Measurements from ENCODE around the gene RGMB.

The RGMB gene

DNA sequence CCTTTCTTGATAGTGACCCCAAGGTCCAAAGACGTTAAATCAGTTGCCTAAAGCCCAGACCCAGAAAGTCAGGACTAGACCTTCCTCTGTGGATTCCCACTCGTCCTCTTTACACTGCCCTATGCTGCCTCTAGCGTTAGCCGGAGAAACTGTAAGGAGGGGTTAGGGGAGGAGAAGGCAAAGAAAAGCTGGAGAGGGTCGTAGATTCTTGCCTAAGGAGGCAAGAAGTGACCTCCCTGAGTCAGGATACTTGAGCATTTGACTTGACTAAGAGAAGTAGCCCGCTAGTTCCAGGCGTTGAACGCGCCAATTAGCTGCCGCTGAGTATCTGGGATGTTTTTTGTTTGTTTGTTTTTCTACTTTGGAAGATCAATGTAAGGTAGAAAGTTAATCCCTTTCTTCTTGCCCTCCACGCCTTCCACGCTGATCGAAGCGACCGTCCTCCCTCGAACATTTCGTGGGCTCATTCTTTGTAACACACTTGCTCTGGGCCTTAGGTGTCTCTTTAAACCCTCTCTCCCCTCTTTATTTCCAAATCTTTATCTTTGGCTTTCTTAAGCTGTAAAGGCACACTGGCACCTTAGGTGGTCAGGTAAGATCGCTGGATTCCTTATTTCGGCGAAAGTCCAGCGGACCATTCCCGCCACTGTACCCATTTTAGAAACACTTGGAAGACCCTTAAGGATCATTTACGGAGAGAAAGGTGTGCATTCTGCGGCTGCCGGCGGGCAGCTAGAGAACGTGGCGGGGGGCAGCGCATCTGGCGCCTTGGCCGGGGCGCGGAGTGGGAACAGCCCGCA lies 5.1 kb upstream of the RGMB start:
- peak; percentile 81 for DNase-seq (ENCODE audit: low spot score)

- DNase-seq (ENCODE audit: low spot score) = no peak
Observed at GRCh38 chr5:98768960-98769209, 4.6 kb upstream of the RGMB start.

DNA sequence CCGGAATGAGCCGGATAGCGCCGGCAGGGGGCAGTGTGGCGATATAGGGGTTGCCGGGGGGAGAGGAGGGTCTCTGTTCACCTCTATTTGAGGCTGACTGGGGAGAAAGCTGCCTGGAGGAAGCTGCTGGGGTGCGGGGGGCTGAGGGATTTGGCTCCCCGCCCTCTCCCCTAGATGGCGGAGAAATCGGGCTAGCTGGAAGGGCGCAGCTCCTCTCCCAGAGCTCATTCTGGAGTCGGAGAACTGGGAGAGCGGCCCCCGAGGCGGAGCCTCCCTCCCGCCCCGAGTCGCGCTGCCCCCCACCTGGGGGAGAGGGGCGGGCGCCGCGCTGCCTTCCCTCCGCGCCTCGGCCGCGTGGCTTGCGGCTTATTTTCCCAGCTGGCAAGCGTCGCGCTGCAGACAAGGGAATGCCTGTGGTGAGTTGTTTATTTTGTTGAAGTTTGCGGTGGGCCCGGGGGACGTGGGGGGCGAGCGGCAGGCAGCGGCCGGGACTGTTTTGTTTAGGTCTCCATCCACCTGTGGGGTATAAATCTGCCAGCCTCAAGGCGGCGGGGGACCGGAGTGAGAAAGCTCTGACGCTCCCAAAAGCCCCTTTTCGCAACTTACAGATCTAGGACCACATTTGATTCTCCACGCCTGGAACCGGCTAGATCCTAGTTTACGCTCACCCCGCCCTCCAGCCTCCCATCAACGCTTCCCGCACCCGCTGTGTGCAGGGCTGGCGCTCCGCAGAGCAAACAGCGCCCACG lies 4.1 kb upstream of the RGMB start:
- DNase-seq (ENCODE audit: low spot score) = peak; percentile 45

DNA sequence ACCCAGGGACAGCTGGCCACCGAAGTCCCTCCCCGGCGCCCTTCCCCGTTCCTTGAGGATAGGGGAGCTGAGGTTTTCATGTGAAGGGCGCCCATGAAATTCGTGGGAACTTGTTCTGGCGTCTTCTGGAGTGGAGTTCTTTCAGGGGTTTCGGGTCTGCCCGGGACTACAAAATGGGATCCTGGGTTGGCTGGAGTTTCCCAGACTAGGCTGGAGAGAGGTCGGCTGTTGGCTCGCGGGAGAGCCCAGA lies 3.6 kb upstream of the RGMB start:
- peak; percentile 56 for DNase-seq (ENCODE audit: low spot score)

GRCh38 chr5:98770209-98770910 lies 3.1 kb upstream of the RGMB start:
- DNase-seq (ENCODE audit: low spot score) = no peak

DNA sequence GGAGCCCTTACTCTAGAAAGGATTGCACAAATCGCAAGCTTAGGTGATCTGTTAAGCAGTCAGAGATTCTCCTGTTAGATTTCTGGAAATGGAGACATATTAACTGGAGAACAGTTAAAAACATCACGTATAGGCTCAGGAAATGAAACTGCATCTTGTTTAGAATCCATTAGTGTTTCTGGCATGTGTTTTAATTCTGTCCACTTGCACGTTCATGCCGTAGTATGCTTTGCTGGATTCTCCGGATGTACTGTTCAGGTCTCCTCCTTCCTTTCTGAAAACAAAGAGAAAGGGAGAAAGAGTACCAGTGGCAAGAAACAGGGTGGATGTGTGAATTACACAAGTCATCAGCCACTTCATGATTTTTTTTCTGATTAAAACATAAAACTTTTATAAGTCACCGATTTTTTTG lies 2.5 kb upstream of the RGMB start:
- peak; percentile 69 for DNase-seq (ENCODE audit: low spot score)

DNA sequence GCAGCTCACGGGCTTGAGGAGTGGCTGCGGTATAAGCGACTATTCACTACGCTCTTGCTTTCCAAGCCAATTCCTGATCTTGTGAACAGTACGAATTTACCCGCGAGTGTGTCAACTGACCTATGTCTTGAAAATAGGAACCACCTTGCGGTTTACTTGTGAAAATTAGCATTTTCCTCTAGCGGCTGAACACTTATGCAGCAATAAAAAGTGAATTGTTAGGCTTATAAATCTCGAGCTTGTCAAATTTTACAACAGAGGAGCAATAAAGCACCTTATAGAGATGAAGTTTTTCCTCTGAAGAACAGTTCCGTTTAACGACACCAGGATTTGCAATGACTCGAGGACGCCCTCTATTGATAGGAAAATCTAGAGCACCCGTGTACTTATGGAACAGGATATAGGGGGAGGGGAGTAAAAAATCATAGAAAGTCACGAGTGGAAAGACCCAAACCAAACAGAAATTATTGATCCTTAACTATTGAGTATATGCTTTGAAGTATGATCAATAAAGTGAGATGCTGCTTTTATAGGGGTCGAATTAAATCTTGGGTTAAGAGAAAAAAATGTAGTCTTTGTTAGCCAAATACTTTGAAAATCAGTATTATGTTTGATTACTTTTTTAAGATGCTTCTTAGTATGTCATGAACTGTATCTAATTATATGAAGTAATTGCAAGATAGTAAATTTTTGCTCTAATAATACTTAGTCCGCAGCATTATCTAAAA lies 1.9 kb upstream of the RGMB start:
- peak; percentile 92 for DNase-seq (ENCODE audit: low spot score)

DNA sequence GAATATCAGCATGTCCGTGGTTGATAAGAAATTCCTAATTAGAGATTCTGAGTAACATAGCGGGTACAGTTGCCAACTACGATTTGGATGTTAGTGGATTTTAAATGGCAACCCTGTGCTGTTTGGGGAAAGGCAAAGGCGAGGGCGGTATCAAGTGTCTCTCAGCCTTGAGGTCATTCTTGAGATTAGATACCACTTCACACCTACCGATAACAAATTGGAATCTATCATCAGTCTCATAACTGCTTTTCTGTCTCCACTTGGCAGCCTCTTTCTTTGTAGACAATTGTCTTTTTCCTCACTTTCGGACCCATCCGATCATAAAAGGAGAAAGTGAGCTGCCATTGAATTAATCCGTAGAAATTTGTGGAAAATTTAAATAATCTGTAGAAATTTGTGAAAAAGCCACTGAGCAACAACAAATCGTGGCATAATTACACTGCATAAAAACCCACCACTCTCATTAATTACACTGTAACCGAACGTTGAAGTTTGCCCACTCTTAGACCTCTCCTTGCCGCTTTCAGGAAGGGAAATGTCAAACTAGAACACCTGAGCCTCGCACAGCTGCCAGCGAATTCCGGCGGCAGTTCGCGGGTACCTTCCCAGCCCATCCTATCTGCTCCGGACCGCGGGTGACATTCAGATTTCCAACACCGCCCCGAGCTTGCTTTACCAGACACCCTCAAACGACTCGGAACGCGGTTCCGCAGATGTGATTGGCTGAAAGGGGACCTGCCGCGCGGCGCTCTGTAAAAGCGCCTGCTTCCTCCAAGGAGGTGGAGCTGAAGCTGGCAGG lies 849 bp upstream of the RGMB start:
- DNase-seq (ENCODE audit: low spot score) = peak; percentile 90

DNA sequence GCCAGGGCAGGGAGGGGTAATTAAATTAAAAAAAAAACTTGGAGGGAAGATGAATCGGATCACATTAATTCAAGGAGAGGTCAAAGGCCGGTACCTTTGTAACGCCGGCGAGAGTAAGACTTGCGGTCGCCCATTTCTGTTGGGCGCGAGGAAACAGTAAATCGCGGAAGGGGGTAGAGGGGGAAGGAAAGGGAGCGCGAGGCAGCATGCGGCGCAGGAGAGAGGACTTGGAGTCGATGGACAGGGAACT lies 324 bp upstream of the RGMB start:
- DNase-seq (ENCODE audit: low spot score) = no peak

GRCh38 chr5:98774192-98775033 lies 950 bp downstream of the RGMB start:
- DNase-seq (ENCODE audit: low spot score) = peak; percentile 54

DNA sequence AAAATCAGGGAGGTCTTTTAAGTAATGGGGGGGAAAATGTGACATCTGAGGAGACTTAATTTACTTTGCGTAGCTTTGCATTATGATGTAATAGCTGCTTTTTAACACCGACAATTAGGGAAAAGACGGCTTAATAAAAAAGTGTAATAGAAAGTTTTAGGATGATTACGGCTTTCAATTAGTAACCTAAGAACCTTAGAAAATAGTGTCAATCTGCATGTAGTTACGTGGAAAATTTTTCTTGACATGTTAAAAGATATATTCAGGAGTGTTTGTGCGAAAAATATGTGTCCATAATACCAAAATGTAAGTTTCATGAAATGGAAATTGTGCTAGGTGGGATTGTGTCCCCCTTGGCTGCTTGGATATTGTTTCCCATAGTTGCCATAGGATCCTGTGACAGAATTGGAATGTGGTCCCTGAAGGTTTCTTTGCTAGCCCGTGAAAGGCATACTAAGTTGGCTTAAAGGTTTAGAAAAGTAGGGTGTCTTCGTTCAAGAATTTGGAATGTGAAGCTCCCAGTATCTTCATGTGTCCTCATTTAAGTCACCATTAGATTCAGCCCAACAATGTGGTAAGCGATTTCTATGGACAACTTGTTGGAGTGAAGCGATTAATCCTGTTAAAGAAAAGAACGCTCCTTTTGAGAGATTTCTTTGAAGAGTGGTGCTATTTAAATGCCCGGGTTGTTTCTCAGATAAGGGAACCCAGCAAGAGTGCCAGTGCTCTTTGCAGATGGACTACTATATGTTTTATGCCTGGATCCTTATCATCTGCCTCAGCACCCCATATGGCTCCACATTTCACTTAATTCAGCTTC lies 2.0 kb downstream of the RGMB start:
- DNase-seq (ENCODE audit: low spot score) = peak; percentile 21

DNA sequence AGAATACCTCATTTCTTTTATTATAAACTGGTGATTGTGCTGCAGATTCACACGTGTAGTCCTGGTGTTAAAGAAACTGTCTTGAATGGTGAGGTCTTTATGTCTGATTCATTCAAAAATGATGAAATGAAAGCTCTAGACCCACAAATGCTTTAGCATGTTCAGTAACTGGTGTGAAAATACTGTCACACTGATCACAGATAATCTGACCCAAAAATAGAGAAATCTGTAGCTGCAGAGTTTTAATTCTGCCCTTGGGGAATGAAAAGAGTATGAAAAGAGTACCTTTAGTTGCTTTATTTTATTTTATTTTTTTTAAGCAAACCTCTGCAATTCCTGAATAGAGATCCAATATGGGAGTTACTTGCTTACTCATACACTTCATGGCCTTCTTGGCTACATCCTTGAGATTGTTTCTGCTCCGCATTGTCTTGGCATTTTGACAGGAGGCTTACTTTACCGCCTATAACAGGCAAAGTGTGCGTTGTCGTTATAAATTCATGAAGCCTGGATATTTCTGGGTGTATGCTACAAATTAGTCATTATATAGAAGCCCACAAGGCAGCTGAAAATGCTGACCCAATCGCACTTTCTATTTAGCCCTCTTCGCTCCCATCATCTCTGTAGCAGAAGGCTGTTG lies 2.7 kb downstream of the RGMB start:
- DNase-seq (ENCODE audit: low spot score) = no peak

DNA sequence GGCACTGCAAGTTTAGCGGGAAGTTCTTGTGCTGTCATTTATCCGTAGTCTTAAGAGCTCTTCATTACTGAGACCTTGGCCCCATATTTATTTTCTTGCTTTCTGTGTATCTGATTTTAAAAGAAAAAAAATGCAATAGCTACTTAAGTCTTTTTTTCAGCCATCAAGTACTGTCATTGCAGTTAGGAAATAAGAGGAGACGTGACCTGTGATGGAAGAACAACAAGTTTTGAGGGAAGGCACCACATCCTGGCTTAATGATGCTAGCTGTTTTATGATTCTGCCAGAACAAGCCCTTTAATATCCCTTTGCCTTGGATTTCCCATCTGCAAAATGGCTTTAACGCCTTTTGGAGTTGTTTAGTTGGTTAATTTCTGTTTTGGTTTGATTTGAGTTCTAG lies 3.8 kb downstream of the RGMB start:
- DNase-seq (ENCODE audit: low spot score) = no peak

- DNase-seq (ENCODE audit: low spot score) = no peak
Observed at GRCh38 chr5:98779264-98779877, 5.9 kb downstream of the RGMB start.

- no peak for DNase-seq (ENCODE audit: low spot score)
Observed at GRCh38 chr5:98780390-98780789, 6.9 kb downstream of the RGMB start.

DNA sequence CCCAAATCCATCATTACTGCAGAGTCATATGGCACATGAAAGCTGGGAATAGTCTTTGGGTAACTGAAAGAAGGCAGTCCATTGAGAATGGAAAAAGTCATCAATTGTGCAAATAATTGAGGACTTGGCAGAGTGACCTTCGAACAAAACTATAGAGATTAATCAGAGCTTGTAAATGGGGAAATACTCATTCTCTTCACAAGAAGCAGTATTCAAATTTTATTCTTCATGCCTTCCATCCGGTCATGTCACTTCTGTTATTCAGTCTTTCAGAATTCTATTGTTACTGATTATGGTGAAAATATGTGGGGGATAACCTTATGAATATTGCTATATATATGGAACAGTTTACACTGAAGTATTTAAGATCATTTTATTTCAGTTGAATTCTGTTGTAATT lies 8.1 kb downstream of the RGMB start:
- DNase-seq (ENCODE audit: low spot score) = no peak

DNA sequence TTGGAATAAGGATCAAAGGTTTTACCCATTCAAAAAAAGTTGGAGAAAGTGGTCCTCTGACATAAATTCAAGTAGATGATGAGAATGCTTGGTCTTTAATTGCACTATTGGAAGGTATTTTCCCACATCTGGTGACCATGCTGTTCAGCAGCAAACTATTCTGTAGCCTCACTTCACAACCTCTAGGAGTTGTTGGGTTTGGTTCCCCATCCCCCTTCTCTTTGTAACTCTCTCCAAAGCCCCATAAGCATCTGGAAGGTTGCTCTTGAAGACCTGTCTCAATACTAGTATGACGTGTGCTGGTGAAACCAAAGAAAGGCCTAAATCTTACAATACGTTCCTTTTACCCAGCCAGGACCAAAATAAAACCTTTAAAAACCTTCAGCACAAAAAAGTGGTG lies 8.5 kb downstream of the RGMB start:
- DNase-seq (ENCODE audit: low spot score) = no peak

DNA sequence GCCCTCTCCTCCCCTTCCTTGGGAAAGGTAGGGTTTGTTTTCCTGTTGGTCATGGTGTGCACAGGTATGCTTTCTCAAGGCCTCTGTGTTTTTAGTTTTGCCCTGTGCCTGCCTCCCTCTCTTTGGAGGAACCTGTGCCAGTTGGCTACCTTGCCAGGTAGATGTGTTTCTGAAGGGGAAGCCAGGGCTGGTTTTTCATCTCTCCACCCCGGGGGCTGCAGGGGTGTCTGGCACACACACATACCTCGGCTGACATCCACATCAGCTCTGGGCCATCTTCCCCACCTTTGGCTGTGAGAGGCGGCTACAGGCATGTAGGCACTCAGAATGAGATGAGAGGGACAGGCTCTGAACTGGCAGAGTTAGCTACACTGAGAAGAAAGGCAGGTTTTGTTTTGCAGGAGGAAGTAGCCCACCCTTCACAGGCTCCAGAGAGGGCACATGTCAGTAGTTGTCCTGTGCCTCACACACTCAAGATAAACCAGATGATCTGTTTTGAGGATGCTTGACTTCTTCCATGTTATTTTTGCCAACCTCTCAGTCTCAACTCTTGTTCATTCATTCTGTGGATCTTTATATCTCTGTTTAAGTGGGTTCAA lies 9.7 kb downstream of the RGMB start:
- DNase-seq (ENCODE audit: low spot score) = no peak

DNA sequence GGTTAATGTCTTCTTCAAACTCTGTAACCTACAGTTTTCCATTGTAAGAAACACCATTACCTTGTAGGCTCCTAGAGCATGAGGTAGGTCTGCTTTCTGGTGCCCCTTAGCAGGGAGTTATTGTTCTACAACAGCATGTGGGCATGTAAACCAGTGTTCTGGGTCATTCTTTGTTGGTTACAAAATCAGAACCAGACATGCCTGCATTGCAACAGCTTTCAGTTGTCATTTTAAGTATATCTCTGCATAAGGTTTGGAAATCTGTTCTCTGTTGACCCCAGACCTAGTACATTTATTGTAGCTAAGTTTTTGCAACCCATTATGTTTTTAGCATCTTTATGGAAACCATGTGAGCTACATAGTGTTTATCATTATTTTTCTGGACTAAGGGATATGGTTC lies 10.9 kb downstream of the RGMB start:
- no peak for DNase-seq (ENCODE audit: low spot score)

Data from cerebellar cortex (tissue), 1 donor.